Measurements from ENCODE around the gene ENO3.
A peak's percentile ranks its signal among the peaks of the same experiment; 100 is the strongest.

ENO3 gene

GRCh38 chr17:4973256-4974114 is 22.6 kb downstream of the ENO3 start:
- Histone ChIP-seq H3K36me3 (peaks cover 37 to 85% (median 67%) of the 10 kb centered on the region in 3 donors), H3K27ac (peak overlapping the region; percentile 15 to 35), H3K4me1 (peaks cover 0 to 17% (median 16%) of the 10 kb centered on the region in 4 donors), H3K27me3 (no peaks in the 10 kb centered on the region), H3K4me3 (no peak overlapping the region), H3K9me3 (no peaks in the 10 kb centered on the region)
- intact Hi-C loops (cut with DNase I; ENCODE audit: low total_unique reads): no loop called here
- DNase-seq: no peak
- TF ChIP-seq CTCF (IDR thresholded peaks at IDR 0.05): no peak

GRCh38 chr17:4974115-4974670 is 23.3 kb downstream of the ENO3 start:
- peak overlapping the region in 1 of 2 donors; percentile 35 for H3K27ac ChIP-seq

GRCh38 chr17:4978726-4979125 is 27.8 kb downstream of the ENO3 start:
- TF ChIP-seq CTCF (IDR thresholded peaks at IDR 0.05): no peak
- intact Hi-C loops (cut with DNase I; ENCODE audit: low total_unique reads): no loop called here
- Histone ChIP-seq H3K36me3 (peaks cover 23 to 96% (median 72%) of the 10 kb centered on the region in 3 donors), H3K9me3 (no peaks in the 10 kb centered on the region), H3K27me3 (no peaks in the 10 kb centered on the region), H3K27ac (no peak overlapping the region), H3K4me1 (peaks cover 0 to 6% (median 2%) of the 10 kb centered on the region in 4 donors), H3K4me3 (no peak overlapping the region)
- no peak for DNase-seq

More at GRCh38 chr17:4974115-4974670, 23.3 kb downstream of the ENO3 start:
- Histone ChIP-seq H3K27me3 (no peaks in the 10 kb centered on the region), H3K36me3 (peaks cover 38 to 89% (median 74%) of the 10 kb centered on the region in 3 donors), H3K4me1 (peaks cover 0 to 10% (median 9%) of the 10 kb centered on the region in 4 donors), H3K9me3 (no peaks in the 10 kb centered on the region), H3K4me3 (no peak overlapping the region)
- TF ChIP-seq CTCF (IDR thresholded peaks at IDR 0.05): no peak
- DNase-seq: no peak
- intact Hi-C loops (cut with DNase I; ENCODE audit: low total_unique reads): no loop called here

- peak; percentile 74 to 77 for TF ChIP-seq CTCF (IDR thresholded peaks at IDR 0.05)
- no peak for DNase-seq
- H3K36me3 ChIP-seq: peaks cover 23 to 95% (median 76%) of the 10 kb centered on the region in 3 donors
- no peaks in the 10 kb centered on the region for H3K9me3 ChIP-seq
- intact Hi-C loops (cut with DNase I; ENCODE audit: low total_unique reads): loop anchor here (2.0 to 5.0 kb wide), 2 partner anchors 43 to 82 kb away; no protein-coding TSS in a partner anchor
- H3K27me3 ChIP-seq: no peaks in the 10 kb centered on the region
- H3K27ac ChIP-seq: no peak overlapping the region
- no peak overlapping the region for H3K4me3 ChIP-seq
- H3K4me1 ChIP-seq: peaks cover 0 to 8% (median 0%) of the 10 kb centered on the region in 4 donors
Observed at GRCh38 chr17:4980644-4981216, 29.8 kb downstream of the ENO3 start.

GRCh38 chr17:4982305-4982704 is 31.4 kb downstream of the ENO3 start:
- no peak for TF ChIP-seq CTCF (IDR thresholded peaks at IDR 0.05)
- Histone ChIP-seq H3K4me3 (no peak overlapping the region), H3K9me3 (no peaks in the 10 kb centered on the region), H3K4me1 (peaks cover 0 to 19% (median 8%) of the 10 kb centered on the region in 4 donors), H3K27me3 (no peaks in the 10 kb centered on the region), H3K36me3 (peaks cover 13 to 80% (median 65%) of the 10 kb centered on the region in 3 donors), H3K27ac (no peak overlapping the region)
- DNase-seq: no peak
- intact Hi-C loops (cut with DNase I; ENCODE audit: low total_unique reads): loop anchor here (5.0 kb wide), 1 partner anchor 45 kb away; no protein-coding TSS in a partner anchor

All from tibial artery (tissue), 4 donors.